A673 (cell line): ENCODE data around the gene PIK3R6.

Source experiments
- CTCF ChIP-seq: fragments of 300-800, 200-600 bp; sonication (generic); conservative IDR thresholded peaks from 2 replicates; pipeline ENCODE4 v1.5.1; 2017; ENCODE audit warnings: low read depth, mild to moderate bottlenecking, antibody characterized with exemption, low read length, moderate library complexity, mixed read lengths
- EZH2 ChIP-seq: fragments of 200-600 bp; sonication (generic); IDR thresholded peaks from 2 replicates; pipeline ENCODE4 v1.6.1; 2017; ENCODE audit warnings: borderline replicate concordance, low read depth, mild to moderate bottlenecking, mixed read lengths, antibody characterized with exemption, low read length; ENCODE audit not compliant: poor library complexity, severe bottlenecking

GRCh38 chr17:8847891-8848290 is 19.6 kb downstream of the PIK3R6 start:
- no peak for TF ChIP-seq CTCF
- TF ChIP-seq EZH2, result no peak
